Breast epithelium (tissue), 4 donors: Measurements from ENCODE around the gene MAP3K15. TPM values are rescaled to one million over a fixed set of nuclear protein-coding genes. Genes with fewer than 3 reads are reported as not detected.

ENCODE experiments used
- DNase-seq, 2 donors: peaks; one replicate each; pipeline ENCODE4 v3.0.0-alpha.2; 2019; ENCODE audit warnings: low spot score in 2 of 2
- H3K27ac ChIP-seq, 2 donors: fragments of 200-600 bp; sonication (generic) in 1 of 2; one replicate each; pipeline ENCODE4 v1.5.1; 2016 to 2019; ENCODE audit warnings: mild to moderate bottlenecking in 1 of 2
- H3K27me3 ChIP-seq, 2 donors: fragments of 200-600 bp; sonication (generic) in 1 of 2; one replicate each; pipeline versions ENCODE4 v1.5.1 to v1.6.0; 2017 to 2019; ENCODE audit warnings: control low read depth in 1 of 2, mild to moderate bottlenecking in 1 of 2
- H3K36me3 ChIP-seq: fragments of 200-600 bp; one replicate; pipeline ENCODE4 v1.5.1; 2019
- H3K4me1 ChIP-seq, 2 donors: fragments of 200-600 bp; sonication (generic); one replicate each; pipeline ENCODE4 v1.5.1; 2016 to 2019; ENCODE audit warnings: control low read depth in 1 of 2
- H3K4me3 ChIP-seq, 3 donors: fragments of 200-600 bp; sonication (generic); 1 replicate in 2 of 3; 2 replicates in 1 of 3; pipeline ENCODE4 v1.5.1; 2016 to 2019; ENCODE audit warnings: mild to moderate bottlenecking in 3 of 3, moderate library complexity in 2 of 3
- H3K9me3 ChIP-seq, 2 donors: fragments of 200-600 bp; sonication (generic) in 1 of 2; one replicate each; pipeline ENCODE4 v1.5.1; 2016 to 2019; ENCODE audit warnings: control low read depth in 1 of 2
- POLR2A ChIP-seq: fragments of 450-650 bp; IDR thresholded peaks from one replicate; pipeline ENCODE4 v1.6.1; 2016; ENCODE audit warnings: antibody characterized with exemption, mild to moderate bottlenecking, moderate library complexity
- POLR2AphosphoS5 ChIP-seq, 3 donors: sonication (generic); formaldehyde crosslinking; IDR thresholded peaks; one replicate each; pipeline ENCODE4 v1.6.1; 2017; ENCODE audit warnings: antibody characterized with exemption in 3 of 3
- intact Hi-C: fragments of 100-400 bp; cut with DNase I; formaldehyde crosslinking; loops from one replicate; pipeline ENCODE4 v1.15.1; 2023; ENCODE audit warnings: low total_unique reads
- total RNA-seq, 3 donors: library from RNA; depleted of rRNA; stranded (reverse); fragments of >200 nt; gene quantifications; one replicate each; pipeline ENCODE4 v1.1.0, GENCODE V29; 2016
- TF ChIP-seq, protein P1 (sequence below), 3 donors: fragments of 450-650 bp; IDR thresholded peaks; one replicate each; pipeline ENCODE4 v1.5.1; 2016 to 2017; ENCODE audit warnings: antibody characterized with exemption in 3 of 3, mild to moderate bottlenecking in 3 of 3, moderate library complexity in 3 of 3

The MAP3K15 gene
- total RNA-seq, 3 donors from 2014 or later = not detected

DNA sequence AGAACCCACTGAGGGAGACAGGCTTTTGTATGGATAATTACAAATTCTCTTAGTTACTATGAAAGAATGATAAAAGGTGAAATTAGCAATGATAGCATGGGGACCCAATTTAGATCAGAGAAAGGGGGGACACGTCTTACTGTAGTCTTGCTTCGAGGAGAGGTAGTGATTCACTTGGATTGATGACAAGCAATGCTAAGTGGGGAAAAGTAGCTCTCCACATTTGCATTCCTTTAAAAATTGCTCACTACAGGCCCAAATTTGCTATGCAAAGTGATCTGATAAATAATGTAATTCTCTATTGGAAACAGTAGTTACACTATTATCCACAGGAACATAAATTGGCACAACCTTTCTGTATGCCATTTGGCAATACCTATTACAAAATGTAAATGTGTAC lies 42.5 kb upstream of the MAP3K15 start:
- no peaks in the 10 kb centered on the region for H3K9me3 ChIP-seq
- H3K27me3 ChIP-seq = peaks cover 0 to 33% of the 10 kb centered on the region in 2 donors
- no peak overlapping the region for H3K4me3 ChIP-seq
- H3K4me1 ChIP-seq = no peaks in the 10 kb centered on the region
- H3K36me3 ChIP-seq = no peaks in the 10 kb centered on the region
- intact Hi-C loops = no loop called here
- DNase-seq = no peak
- H3K27ac ChIP-seq = no peak overlapping the region
- TF ChIP-seq, protein P1, sequence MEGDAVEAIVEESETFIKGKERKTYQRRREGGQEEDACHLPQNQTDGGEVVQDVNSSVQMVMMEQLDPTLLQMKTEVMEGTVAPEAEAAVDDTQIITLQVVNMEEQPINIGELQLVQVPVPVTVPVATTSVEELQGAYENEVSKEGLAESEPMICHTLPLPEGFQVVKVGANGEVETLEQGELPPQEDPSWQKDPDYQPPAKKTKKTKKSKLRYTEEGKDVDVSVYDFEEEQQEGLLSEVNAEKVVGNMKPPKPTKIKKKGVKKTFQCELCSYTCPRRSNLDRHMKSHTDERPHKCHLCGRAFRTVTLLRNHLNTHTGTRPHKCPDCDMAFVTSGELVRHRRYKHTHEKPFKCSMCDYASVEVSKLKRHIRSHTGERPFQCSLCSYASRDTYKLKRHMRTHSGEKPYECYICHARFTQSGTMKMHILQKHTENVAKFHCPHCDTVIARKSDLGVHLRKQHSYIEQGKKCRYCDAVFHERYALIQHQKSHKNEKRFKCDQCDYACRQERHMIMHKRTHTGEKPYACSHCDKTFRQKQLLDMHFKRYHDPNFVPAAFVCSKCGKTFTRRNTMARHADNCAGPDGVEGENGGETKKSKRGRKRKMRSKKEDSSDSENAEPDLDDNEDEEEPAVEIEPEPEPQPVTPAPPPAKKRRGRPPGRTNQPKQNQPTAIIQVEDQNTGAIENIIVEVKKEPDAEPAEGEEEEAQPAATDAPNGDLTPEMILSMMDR (IDR thresholded peaks at IDR 0.05) = no peak
- TF ChIP-seq POLR2A (no peak), POLR2AphosphoS5 (IDR thresholded peaks at IDR 0.05) (no peak)

DNA sequence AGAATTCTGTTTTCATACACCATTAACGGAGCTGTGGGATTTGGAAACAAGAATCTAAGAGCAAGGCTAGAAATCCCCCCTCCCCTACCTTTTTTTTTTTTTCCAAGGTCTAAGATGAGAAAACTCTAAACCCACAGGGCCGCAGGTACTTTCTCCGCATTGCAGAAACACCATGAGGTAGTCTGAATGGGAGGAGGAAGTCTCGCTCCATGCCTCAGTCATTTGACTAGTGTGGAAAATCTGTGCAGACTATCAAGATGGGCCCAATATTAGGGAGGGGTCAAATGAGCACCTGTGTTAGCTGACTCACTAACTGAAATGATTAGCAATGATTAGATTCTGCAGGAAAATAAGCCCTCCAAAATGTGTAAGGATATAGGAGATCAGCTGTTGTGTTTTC lies 40.9 kb upstream of the MAP3K15 start:
- H3K36me3 ChIP-seq = no peaks in the 10 kb centered on the region
- DNase-seq = no peak
- intact Hi-C loops = no loop called here

DNA sequence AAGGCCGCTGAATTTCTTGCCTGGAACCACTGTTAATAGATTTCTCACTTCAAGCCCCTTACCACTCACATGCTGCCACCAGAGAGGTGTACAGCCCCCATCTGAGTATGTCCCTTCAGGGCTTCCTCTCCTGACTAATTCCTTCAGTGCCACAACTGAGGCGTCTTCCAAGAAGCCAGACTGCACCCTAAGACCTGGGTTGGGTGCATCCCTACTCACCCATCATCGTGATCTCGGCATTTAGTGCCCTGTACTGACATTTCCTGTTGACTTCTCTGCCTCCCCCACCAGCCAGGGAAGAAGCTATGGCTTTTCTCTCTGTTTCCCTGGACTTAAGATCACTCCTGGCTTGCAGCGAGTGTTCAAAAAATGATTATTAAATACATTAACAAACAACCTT lies 40.4 kb upstream of the MAP3K15 start:
- Histone ChIP-seq H3K36me3 (no peaks in the 10 kb centered on the region), H3K4me3 (no peak overlapping the region), H3K4me1 (no peaks in the 10 kb centered on the region), H3K27ac (no peak overlapping the region), H3K27me3 (peaks cover 0 to 44% of the 10 kb centered on the region in 2 donors), H3K9me3 (no peaks in the 10 kb centered on the region)
- no peak for DNase-seq
- TF ChIP-seq, protein P1 (IDR thresholded peaks at IDR 0.05) = no peak
- TF ChIP-seq POLR2AphosphoS5 (IDR thresholded peaks at IDR 0.05) (no peak), POLR2A (no peak)
- intact Hi-C loops = no loop called here

More for the DNA sequence above, 40.9 kb upstream of the MAP3K15 start:
- H3K4me1 ChIP-seq = no peaks in the 10 kb centered on the region
- H3K27ac ChIP-seq = no peak overlapping the region
- TF ChIP-seq POLR2AphosphoS5 (IDR thresholded peaks at IDR 0.05) (no peak), POLR2A (no peak)
- TF ChIP-seq, protein P1 (IDR thresholded peaks at IDR 0.05) = no peak
- peaks cover 0 to 39% of the 10 kb centered on the region in 2 donors for H3K27me3 ChIP-seq
- H3K4me3 ChIP-seq = no peak overlapping the region
- no peaks in the 10 kb centered on the region for H3K9me3 ChIP-seq

DNA sequence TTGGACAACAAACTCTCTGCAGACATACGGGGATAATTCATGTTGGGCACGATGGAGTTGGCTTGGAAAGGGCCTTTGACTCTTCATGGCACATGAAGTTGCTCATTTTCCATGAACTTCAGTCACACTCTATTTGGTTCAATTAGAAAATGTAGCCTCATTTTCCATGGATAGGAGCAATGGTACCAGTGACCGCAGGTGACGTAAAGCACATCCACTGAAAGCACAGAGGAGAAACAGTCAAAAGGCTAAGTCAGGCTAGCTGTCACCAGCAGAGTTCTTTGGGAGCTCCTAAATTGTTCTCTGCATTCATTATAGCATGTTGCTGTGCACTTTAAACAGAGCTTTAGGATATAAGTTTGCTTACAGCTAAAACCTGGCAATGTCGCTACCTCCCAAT lies 39.9 kb upstream of the MAP3K15 start:
- intact Hi-C loops = no loop called here
- TF ChIP-seq, protein P1 (IDR thresholded peaks at IDR 0.05) = no peak
- TF ChIP-seq POLR2AphosphoS5 (IDR thresholded peaks at IDR 0.05) = no peak
- no peak for TF ChIP-seq POLR2A
- Histone ChIP-seq H3K27me3 (peaks cover 0 to 45% of the 10 kb centered on the region in 2 donors), H3K36me3 (no peaks in the 10 kb centered on the region), H3K27ac (no peak overlapping the region), H3K4me1 (no peaks in the 10 kb centered on the region), H3K4me3 (no peak overlapping the region), H3K9me3 (no peaks in the 10 kb centered on the region)
- no peak for DNase-seq

DNA sequence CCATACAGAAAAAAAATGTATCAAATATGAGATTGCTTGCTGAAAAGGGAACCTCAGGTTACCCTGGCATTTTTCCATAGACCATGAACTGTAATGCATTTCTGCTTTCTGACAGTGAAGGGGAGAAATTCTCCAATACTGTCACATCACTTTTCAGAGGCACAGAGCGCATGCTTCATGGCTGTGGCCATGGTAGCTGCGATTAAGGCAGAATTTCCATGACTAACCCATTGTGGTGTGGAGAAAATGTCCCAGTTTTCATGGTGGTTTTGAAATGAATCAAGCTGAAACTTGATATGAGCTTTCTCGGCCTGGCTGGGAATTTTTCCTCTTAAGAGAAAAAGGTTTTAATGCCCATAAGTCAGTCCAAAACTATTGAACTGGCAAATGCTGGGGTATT lies 39.5 kb upstream of the MAP3K15 start:
- no peaks in the 10 kb centered on the region for H3K36me3 ChIP-seq
- intact Hi-C loops = no loop called here
- no peaks in the 10 kb centered on the region for H3K9me3 ChIP-seq
- TF ChIP-seq, protein P1 (IDR thresholded peaks at IDR 0.05) = no peak
- no peak for TF ChIP-seq POLR2A
- TF ChIP-seq POLR2AphosphoS5 (IDR thresholded peaks at IDR 0.05) = no peak
- DNase-seq = no peak
- no peak overlapping the region for H3K4me3 ChIP-seq
- no peak overlapping the region for H3K27ac ChIP-seq
- no peaks in the 10 kb centered on the region for H3K4me1 ChIP-seq
- peaks cover 0 to 49% of the 10 kb centered on the region in 2 donors for H3K27me3 ChIP-seq
